HepG2 (cell line): Measurements from ENCODE around the gene HNRNPA2B1. TPM values are rescaled to one million over a fixed set of nuclear protein-coding genes. Genes with fewer than 3 reads are reported as not detected.

Experiments used
- AKAP8 ChIP-seq: sonication (generic); formaldehyde crosslinking; IDR thresholded peaks from 2 replicates; pipeline ENCODE4 v1.5.1; 2020; ENCODE audit warnings: mild to moderate bottlenecking, missing genetic modification reagents
- ARHGAP35 ChIP-seq: sonication (generic); formaldehyde crosslinking; IDR thresholded peaks from 2 replicates; pipeline ENCODE4 v1.9.0; 2022; ENCODE audit warnings: mild to moderate bottlenecking, inconsistent platforms, moderate library complexity, missing genetic modification reagents, borderline replicate concordance
- CERS6 ChIP-seq: sonication (generic); formaldehyde crosslinking; IDR thresholded peaks from 2 replicates; pipeline ENCODE4 v1.5.0; 2020; ENCODE audit warnings: missing genetic modification reagents
- DRAP1 ChIP-seq: IDR thresholded peaks from 2 replicates; pipeline ENCODE4 v1.6.1; 2016; ENCODE audit warnings: missing genetic modification reagents, missing compliant biosample characterization
- FOXA3 ChIP-seq: IDR thresholded peaks from 2 replicates; pipeline ENCODE4 v1.6.1; 2016; ENCODE audit warnings: missing genetic modification reagents, missing compliant biosample characterization
- FOXO1 ChIP-seq: sonication (generic); formaldehyde crosslinking; IDR thresholded peaks from 2 replicates; pipeline ENCODE4 v1.4.0; 2020; ENCODE audit warnings: missing genetic modification reagents
- HHEX ChIP-seq: IDR thresholded peaks from 2 replicates; pipeline ENCODE4 v1.6.1; 2016; ENCODE audit warnings: control low read depth
- IRX3 ChIP-seq: sonication (generic); formaldehyde crosslinking; IDR thresholded peaks from 2 replicates; pipeline ENCODE4 v1.8.1; 2023; ENCODE audit warnings: mild to moderate bottlenecking, low read depth, missing genetic modification reagents, borderline replicate concordance
- KLF11 ChIP-seq: IDR thresholded peaks from 2 replicates; pipeline ENCODE4 v1.6.1; 2016; ENCODE audit warnings: missing compliant biosample characterization
- MED1 ChIP-seq: sonication (generic); formaldehyde crosslinking; IDR thresholded peaks from 2 replicates; pipeline ENCODE4 v1.4.0; 2020; ENCODE audit warnings: missing genetic modification reagents
- PCBP1 ChIP-seq: fragments of 200-400 bp; formaldehyde crosslinking; IDR thresholded peaks from 2 replicates; pipeline ENCODE4 v1.6.1; 2017; ENCODE audit warnings: mild to moderate bottlenecking, low read depth, low read length, borderline replicate concordance
- RXRA ChIP-seq: sonication (generic); formaldehyde crosslinking; IDR thresholded peaks from 2 replicates; pipeline ENCODE4 v1.5.1; 2020; ENCODE audit warnings: missing genetic modification reagents
- SAP130 ChIP-seq: IDR thresholded peaks from 2 replicates; pipeline ENCODE4 v1.6.1; 2016; ENCODE audit warnings: low read depth
- TCF12 ChIP-seq, 2 experiments: fragments of 450-650 bp in 1 of 2; sonication (generic) in 1 of 2; formaldehyde crosslinking in 1 of 2; IDR thresholded peaks; 2 replicates each; pipeline versions ENCODE4 v1.6.1 to v1.8.0; 2017 to 2022; ENCODE audit warnings: antibody characterized with exemption in 1 of 2, mild to moderate bottlenecking in 1 of 2, missing genetic modification reagents in 1 of 2, moderate library complexity in 1 of 2
- ZMAT3 ChIP-seq: sonication (generic); formaldehyde crosslinking; conservative IDR thresholded peaks from 2 replicates; pipeline ENCODE4 v1.7.0; 2021; ENCODE audit warnings: missing genetic modification reagents
- ZNF235 ChIP-seq: sonication (generic); formaldehyde crosslinking; IDR thresholded peaks from 2 replicates; pipeline ENCODE4 v1.8.1; 2023; ENCODE audit warnings: mild to moderate bottlenecking, missing genetic modification reagents, borderline replicate concordance
- ZNF253 ChIP-seq: sonication (generic); formaldehyde crosslinking; IDR thresholded peaks from 2 replicates; pipeline ENCODE4 v1.8.0; 2022; ENCODE audit warnings: mild to moderate bottlenecking, missing genetic modification reagents, borderline replicate concordance
- ZNF501 ChIP-seq: sonication (generic); formaldehyde crosslinking; IDR thresholded peaks from 2 replicates; pipeline ENCODE4 v1.5.1; 2020; ENCODE audit warnings: mild to moderate bottlenecking, moderate library complexity, missing genetic modification reagents
- ZNF639 ChIP-seq: conservative IDR thresholded peaks from 2 replicates; pipeline ENCODE4 v1.6.1; 2018; ENCODE audit warnings: missing genetic modification reagents
- ZNF75D ChIP-seq: sonication (generic); formaldehyde crosslinking; IDR thresholded peaks from 2 replicates; pipeline ENCODE4 v1.8.1; 2023; ENCODE audit warnings: missing genetic modification reagents, mild to moderate bottlenecking, borderline replicate concordance
- ZSCAN30 ChIP-seq: sonication (generic); formaldehyde crosslinking; IDR thresholded peaks from 2 replicates; pipeline ENCODE4 v1.5.0; 2020; ENCODE audit warnings: mild to moderate bottlenecking, missing genetic modification reagents
- polyA plus RNA-seq, 8 experiments: library from polyadenylated mRNA; depleted of rRNA in 3 of 8; stranded (reverse) in 7 of 8; unstranded in 1 of 8; fragments of >200 nt; fragmentation: Illumina TruSeq in 4 of 8; extraction: Trizol in 4 of 8; gene quantifications; 2 replicates each; pipeline versions ENCODE4 v1.2.1 to v1.2.3, GENCODE V29; 2011 to 2016; ENCODE audit warnings: low read depth in 4 of 8, missing spikeins in 1 of 8, mixed read lengths in 1 of 8; ENCODE audit not compliant: insufficient read depth in 1 of 8
- total RNA-seq, 5 experiments: library from RNA; depleted of rRNA; stranded (reverse); fragments of >200 nt; fragmentation: Illumina TruSeq; extraction: Trizol; gene quantifications; 2 replicates each; pipeline ENCODE4 v1.2.3, GENCODE V29; 2016; ENCODE audit warnings: low read depth in 1 of 5
- TF ChIP-seq, protein P1 (sequence below): sonication (generic); formaldehyde crosslinking; IDR thresholded peaks from 2 replicates; pipeline ENCODE4 v1.4.0; 2020; ENCODE audit warnings: missing genetic modification reagents, mild to moderate bottlenecking, borderline replicate concordance
- TF ChIP-seq, protein P2 (sequence below): sonication (generic); formaldehyde crosslinking; IDR thresholded peaks from 2 replicates; pipeline ENCODE4 v1.8.0; 2022; ENCODE audit warnings: low read depth, missing genetic modification reagents

HNRNPA2B1 gene
- total and polyA plus RNA-seq, 2 of the 13 experiments (the other 11 are each of a cell fraction or from before 2014, with no cell fraction given) = 193 to 412 TPM

GRCh38 chr7:26200444-26201246 is at the start of gene HNRNPA2B1 (continued):
- peak; percentile 55; the same call in 1 of the 2 replicates for TF ChIP-seq FOXA3
- no peak for TF ChIP-seq AKAP8
- TF ChIP-seq ARHGAP35 (CRISPR knock-in tag) = peak; percentile 33; the same call in 1 of the 2 replicates
- peak; percentile 83 for TF ChIP-seq KLF11 (CRISPR knock-in tag)
- TF ChIP-seq IRX3 (CRISPR knock-in tag) = no peak
- TF ChIP-seq CERS6 (CRISPR knock-in tag) = no peak
- TF ChIP-seq ZNF253 = 0 out of 2 replicates have a peak, but pooled peaks have one; percentile 19
- peak; percentile 100 for TF ChIP-seq DRAP1 (CRISPR knock-in tag)
- no peak for TF ChIP-seq PCBP1
- peak; percentile 71 for TF ChIP-seq SAP130
- TF ChIP-seq, protein P1, sequence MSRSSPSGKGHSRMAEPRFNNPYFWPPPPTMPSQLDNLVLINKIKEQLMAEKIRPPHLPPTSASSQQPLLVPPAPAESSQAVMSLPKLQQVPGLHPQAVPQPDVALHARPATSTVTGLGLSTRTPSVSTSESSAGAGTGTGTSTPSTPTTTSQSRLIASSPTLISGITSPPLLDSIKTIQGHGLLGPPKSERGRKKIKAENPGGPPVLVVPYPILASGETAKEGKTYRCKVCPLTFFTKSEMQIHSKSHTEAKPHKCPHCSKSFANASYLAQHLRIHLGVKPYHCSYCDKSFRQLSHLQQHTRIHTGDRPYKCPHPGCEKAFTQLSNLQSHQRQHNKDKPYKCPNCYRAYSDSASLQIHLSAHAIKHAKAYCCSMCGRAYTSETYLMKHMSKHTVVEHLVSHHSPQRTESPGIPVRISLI (CRISPR knock-in tag) = no peak
- TF ChIP-seq, protein P2, sequence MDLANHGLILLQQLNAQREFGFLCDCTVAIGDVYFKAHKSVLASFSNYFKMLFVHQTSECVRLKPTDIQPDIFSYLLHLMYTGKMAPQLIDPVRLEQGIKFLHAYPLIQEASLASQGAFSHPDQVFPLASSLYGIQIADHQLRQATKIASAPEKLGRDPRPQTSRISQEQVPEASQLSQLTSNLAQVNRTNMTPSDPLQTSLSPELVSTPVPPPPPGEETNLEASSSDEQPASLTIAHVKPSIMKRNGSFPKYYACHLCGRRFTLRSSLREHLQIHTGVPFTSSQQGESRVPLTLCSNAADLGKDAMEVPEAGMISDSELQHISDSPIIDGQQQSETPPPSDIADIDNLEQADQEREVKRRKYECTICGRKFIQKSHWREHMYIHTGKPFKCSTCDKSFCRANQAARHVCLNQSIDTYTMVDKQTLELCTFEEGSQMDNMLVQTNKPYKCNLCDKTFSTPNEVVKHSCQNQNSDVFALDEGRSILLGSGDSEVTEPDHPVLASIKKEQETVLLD (CRISPR knock-in tag) = no peak; the same call in 1 of the 2 replicates
- TF ChIP-seq ZNF235 (CRISPR knock-in tag) = no peak
- 0 out of 2 replicates have a peak, but pooled peaks have one; percentile 64 for TF ChIP-seq ZNF639 (CRISPR knock-in tag)
- TF ChIP-seq ZSCAN30 (CRISPR knock-in tag) = no peak
- peak; percentile 67; the same call in 1 of the 2 replicates for TF ChIP-seq FOXO1 (CRISPR knock-in tag)
- TF ChIP-seq HHEX = no peak
- no peak for TF ChIP-seq TCF12 (IDR thresholded peaks at IDR 0.05)
- peak; percentile 13; the same call in 1 of the 2 replicates for TF ChIP-seq TCF12 (CRISPR knock-in tag; IDR thresholded peaks at IDR 0.05)
- 0 out of 2 replicates have a peak, but pooled peaks have one; percentile 19 for TF ChIP-seq ZMAT3 (CRISPR knock-in tag)
- peak; percentile 16; the same call in 1 of the 2 replicates for TF ChIP-seq RXRA (CRISPR knock-in tag)
- TF ChIP-seq MED1 (CRISPR knock-in tag) = peak; percentile 79
- TF ChIP-seq ZNF75D (CRISPR knock-in tag) = no peak
- TF ChIP-seq ZNF501 = no peak
